MCF 10A (cell line): Measurements from ENCODE around the gene HAUS7. TPM values are rescaled to one million over a fixed set of nuclear protein-coding genes. Genes with fewer than 3 reads are reported as not detected.

Experiments used
- BruUV-seq: library from RNA; stranded (reverse); fragments of 400-500 nt; replicated peaks from 2 replicates; lab custom pipeline; 2021; lab: Mats Ljungman, UMichigan
- CTCF ChIA-PET: fragments of 300-600 bp; sonication (Branson Sonifier 250); formaldehyde crosslinking; extraction: SDS; loops from one replicate; lab custom pipeline; 2021; ENCODE audit warnings: antibody characterized with exemption, inconsistent platforms; lab: Yijun Ruan, JAX
- POLR2A ChIA-PET: fragments of 300-600, 350-650 bp; sonication (Branson Sonifier 250); formaldehyde crosslinking; extraction: SDS; loops from one replicate; lab custom pipeline; 2020; ENCODE audit warnings: antibody characterized with exemption, inconsistent platforms; lab: Yijun Ruan, JAX
- DNase-seq: peaks from one replicate; pipeline ENCODE4 v3.0.0-alpha.2; 2018; ENCODE audit not compliant: unreplicated experiment
- H3K27ac Mint-ChIP-seq: one replicate; pipeline ENCODE4 v1.8.0; 2022; ENCODE audit warnings: mild to moderate bottlenecking, low read depth, mixed read lengths; ENCODE audit not compliant: unreplicated experiment
- H3K27me3 Mint-ChIP-seq: one replicate; pipeline ENCODE4 v1.8.0; 2022; ENCODE audit warnings: mixed read lengths; ENCODE audit not compliant: insufficient read depth, unreplicated experiment
- H3K36me3 Mint-ChIP-seq: one replicate; pipeline ENCODE4 v1.8.0; 2022; ENCODE audit warnings: mild to moderate bottlenecking, moderate library complexity, mixed read lengths; ENCODE audit not compliant: insufficient read depth, unreplicated experiment
- H3K4me1 Mint-ChIP-seq: one replicate; pipeline ENCODE4 v1.8.0; 2022; ENCODE audit warnings: mixed read lengths; ENCODE audit not compliant: insufficient read depth, unreplicated experiment
- H3K4me3 Mint-ChIP-seq: one replicate; pipeline ENCODE4 v1.8.0; 2022; ENCODE audit warnings: mild to moderate bottlenecking, moderate library complexity, mixed read lengths; ENCODE audit not compliant: unreplicated experiment
- H3K9me3 Mint-ChIP-seq: one replicate; pipeline ENCODE4 v1.8.0; 2022; ENCODE audit warnings: mixed read lengths; ENCODE audit not compliant: unreplicated experiment
- intact Hi-C: fragments of 100-400 bp; cut with micrococcal nuclease; formaldehyde crosslinking; loops from 2 replicates; pipeline ENCODE4 v1.14.1; 2022
- total RNA-seq: library from RNA; stranded (reverse); gene quantifications from 2 replicates; pipeline ENCODE4 v1.2.3, GENCODE V29; 2022
- TF ChIP-seq, protein P1 (sequence below): fragments of 200-600 bp; IDR thresholded peaks from one replicate; pipeline ENCODE4 v1.8.0; 2022; ENCODE audit warnings: antibody characterized with exemption, mild to moderate bottlenecking; ENCODE audit not compliant: unreplicated experiment

The HAUS7 gene
- total RNA-seq, 1 experiment from 2014 or later, result 19.4 TPM

- TF ChIP-seq, protein P1, sequence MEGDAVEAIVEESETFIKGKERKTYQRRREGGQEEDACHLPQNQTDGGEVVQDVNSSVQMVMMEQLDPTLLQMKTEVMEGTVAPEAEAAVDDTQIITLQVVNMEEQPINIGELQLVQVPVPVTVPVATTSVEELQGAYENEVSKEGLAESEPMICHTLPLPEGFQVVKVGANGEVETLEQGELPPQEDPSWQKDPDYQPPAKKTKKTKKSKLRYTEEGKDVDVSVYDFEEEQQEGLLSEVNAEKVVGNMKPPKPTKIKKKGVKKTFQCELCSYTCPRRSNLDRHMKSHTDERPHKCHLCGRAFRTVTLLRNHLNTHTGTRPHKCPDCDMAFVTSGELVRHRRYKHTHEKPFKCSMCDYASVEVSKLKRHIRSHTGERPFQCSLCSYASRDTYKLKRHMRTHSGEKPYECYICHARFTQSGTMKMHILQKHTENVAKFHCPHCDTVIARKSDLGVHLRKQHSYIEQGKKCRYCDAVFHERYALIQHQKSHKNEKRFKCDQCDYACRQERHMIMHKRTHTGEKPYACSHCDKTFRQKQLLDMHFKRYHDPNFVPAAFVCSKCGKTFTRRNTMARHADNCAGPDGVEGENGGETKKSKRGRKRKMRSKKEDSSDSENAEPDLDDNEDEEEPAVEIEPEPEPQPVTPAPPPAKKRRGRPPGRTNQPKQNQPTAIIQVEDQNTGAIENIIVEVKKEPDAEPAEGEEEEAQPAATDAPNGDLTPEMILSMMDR, result no peak
- H3K4me3 Mint-ChIP-seq, result no peak overlapping the region
- H3K27ac Mint-ChIP-seq, result no peak overlapping the region
- H3K4me1 Mint-ChIP-seq, result no peaks in the 10 kb centered on the region
- BruUV-seq, result no TSS peak
- intact Hi-C loops, result no loop called here
- peaks cover 40% of the 10 kb centered on the region for H3K27me3 Mint-ChIP-seq
- POLR2A ChIA-PET, result no interaction called here
- H3K36me3 Mint-ChIP-seq, result no peaks in the 10 kb centered on the region
- no peak for DNase-seq
- H3K9me3 Mint-ChIP-seq, result no peaks in the 10 kb centered on the region
- CTCF ChIA-PET, result interaction anchor here (0.6 kb wide), 1 partner anchor 471 kb away, joined by 3 read pairs; no protein-coding TSS in a partner anchor
Measured at GRCh38 chrX:153410373-153410772, 60.0 kb downstream of the HAUS7 start.

- CTCF ChIA-PET, result no interaction called here
- no TSS peak for BruUV-seq
- intact Hi-C loops, result no loop called here
- TF ChIP-seq, protein P1, result no peak
- Mint-ChIP-seq H3K27me3 (peaks cover 46% of the 10 kb centered on the region), H3K36me3 (no peaks in the 10 kb centered on the region), H3K9me3 (no peaks in the 10 kb centered on the region), H3K4me3 (no peak overlapping the region), H3K27ac (no peak overlapping the region), H3K4me1 (no peaks in the 10 kb centered on the region)
- POLR2A ChIA-PET, result no interaction called here
- DNase-seq, result no peak
Measured at GRCh38 chrX:153409414-153410101, 60.8 kb downstream of the HAUS7 start.

- no peaks in the 10 kb centered on the region for H3K36me3 Mint-ChIP-seq
- intact Hi-C loops, result no loop called here
Measured at GRCh38 chrX:153408871-153409351, 61.5 kb downstream of the HAUS7 start.

GRCh38 chrX:153408221-153408721 lies 62.1 kb downstream of the HAUS7 start:
- ChIA-PET POLR2A (no interaction called here), CTCF (no interaction called here)
- Mint-ChIP-seq H3K4me1 (no peaks in the 10 kb centered on the region), H3K27me3 (peaks cover 54% of the 10 kb centered on the region), H3K9me3 (no peaks in the 10 kb centered on the region), H3K4me3 (no peak overlapping the region), H3K36me3 (no peaks in the 10 kb centered on the region), H3K27ac (no peak overlapping the region)
- no TSS peak for BruUV-seq
- intact Hi-C loops, result no loop called here
- DNase-seq, result no peak
- TF ChIP-seq, protein P1, result no peak

More at GRCh38 chrX:153408871-153409351, 61.5 kb downstream of the HAUS7 start:
- DNase-seq, result no peak
- TF ChIP-seq, protein P1, result no peak
- H3K4me1 Mint-ChIP-seq, result no peaks in the 10 kb centered on the region
- POLR2A ChIA-PET, result no interaction called here
- H3K4me3 Mint-ChIP-seq, result no peak overlapping the region
- no TSS peak for BruUV-seq
- H3K27ac Mint-ChIP-seq, result no peak overlapping the region
- CTCF ChIA-PET, result no interaction called here
- H3K27me3 Mint-ChIP-seq, result peaks cover 49% of the 10 kb centered on the region
- no peaks in the 10 kb centered on the region for H3K9me3 Mint-ChIP-seq
